Measurements from ENCODE around the gene EYA3. TPM values are rescaled to one million over a fixed set of nuclear protein-coding genes. Genes with fewer than 3 reads are reported as not detected.

The EYA3 gene
- total RNA-seq, 4 donors from 2014 or later, result 13.8 to 21.9 (median 15.8) TPM

DNA sequence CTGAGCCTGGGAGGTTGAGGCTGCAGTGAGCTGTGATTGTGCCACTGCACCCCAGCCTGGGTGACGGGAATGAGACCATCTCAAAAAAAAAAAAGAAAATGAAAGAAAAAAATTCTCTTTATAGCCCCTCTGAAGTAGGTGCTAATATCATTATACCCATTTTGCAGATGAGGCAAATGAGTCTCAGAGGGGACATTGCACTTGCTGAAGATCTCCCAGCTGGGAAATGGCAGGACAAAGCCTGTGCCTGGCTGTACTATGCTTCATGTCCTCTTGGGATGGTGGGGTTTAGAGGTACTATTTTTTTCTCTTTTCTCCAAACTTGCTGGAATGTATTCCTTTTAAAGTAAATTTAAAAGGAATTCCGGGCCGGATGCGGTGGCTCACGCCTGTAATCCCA is 152.0 kb downstream of the EYA3 start:
- H3K4me1 ChIP-seq, result peaks cover 0 to 12% (median 0%) of the 10 kb centered on the region in 3 donors
- TF ChIP-seq POLR2A (IDR thresholded peaks at IDR 0.05), result no peak
- no peak for TF ChIP-seq CTCF (IDR thresholded peaks at IDR 0.05)
- DNase-seq, result no peak
- H3K4me3 ChIP-seq, result no peak overlapping the region
- intact Hi-C loops (cut with DNase I), result no loop called here
- H3K9me3 ChIP-seq, result no peaks in the 10 kb centered on the region
- H3K27me3 ChIP-seq, result peaks cover 0 to 28% (median 0%) of the 10 kb centered on the region in 4 donors
- no peaks in the 10 kb centered on the region for H3K36me3 ChIP-seq
- no peak overlapping the region for H3K27ac ChIP-seq
- 83 to 90% methylated on average over 4 to 5 of the region's 5 CpGs for WGBS, 2 donors

- 49 to 66% methylated on average over 8 of the region's 8 CpGs for whole genome bisulfite sequencing, 2 donors
- H3K36me3 ChIP-seq, result no peaks in the 10 kb centered on the region
- intact Hi-C loops (cut with DNase I), result no loop called here
- TF ChIP-seq POLR2A (IDR thresholded peaks at IDR 0.05) (no peak), CTCF (IDR thresholded peaks at IDR 0.05) (no peak)
- no peak for DNase-seq
- H3K27ac ChIP-seq, result no peak overlapping the region
- H3K4me3 ChIP-seq, result peak overlapping the region in 1 of 4 donors; percentile 47
- H3K4me1 ChIP-seq, result peaks cover 0 to 12% (median 0%) of the 10 kb centered on the region in 3 donors
- no peaks in the 10 kb centered on the region for H3K9me3 ChIP-seq
- peaks cover 0 to 28% (median 0%) of the 10 kb centered on the region in 4 donors for H3K27me3 ChIP-seq
Observed at GRCh38 chr1:27935721-27936120, 152.7 kb downstream of the EYA3 start.

GRCh38 chr1:27934818-27935549 is 153.4 kb downstream of the EYA3 start, which contains the start of gene SMPDL3B:
TSS of gene SMPDL3B (plus strand) at chr1:27935000. CDS start at chr1:27935184, 184 bp downstream.
- intact Hi-C loops (cut with DNase I), result no loop called here
- no peak within 1 kb of the TSS for H3K27ac ChIP-seq
- no peaks in the 10 kb centered on the region for H3K36me3 ChIP-seq
- peaks cover 0 to 12% (median 0%) of the 10 kb centered on the region in 3 donors for H3K4me1 ChIP-seq
- DNase-seq, result no peak
- H3K9me3 ChIP-seq, result no peaks in the 10 kb centered on the region
- peak within 1 kb of the TSS; percentile 8 to 47 (median 29) for H3K4me3 ChIP-seq
- TF ChIP-seq CTCF (IDR thresholded peaks at IDR 0.05) (peak in 3 of 6 experiments; percentile 14 to 21 (median 14)), POLR2A (IDR thresholded peaks at IDR 0.05) (no peak)
- peaks cover 0 to 28% (median 0%) of the 10 kb centered on the region in 4 donors for H3K27me3 ChIP-seq
- WGBS, 2 donors, result 2 to 9% methylated on average over 9 to 12 of the region's 16 CpGs

- intact Hi-C loops (cut with DNase I), result no loop called here
- no peaks in the 10 kb centered on the region for H3K36me3 ChIP-seq
- DNase-seq, result no peak
- H3K27ac ChIP-seq, result no peak overlapping the region
- H3K27me3 ChIP-seq, result peaks cover 0 to 28% (median 0%) of the 10 kb centered on the region in 4 donors
- H3K4me1 ChIP-seq, result peaks cover 0 to 19% (median 0%) of the 10 kb centered on the region in 3 donors
- no peak overlapping the region for H3K4me3 ChIP-seq
- no peak for TF ChIP-seq POLR2A (IDR thresholded peaks at IDR 0.05)
- TF ChIP-seq CTCF (IDR thresholded peaks at IDR 0.05), result no peak
- WGBS, 2 donors, result 76 to 79% methylated on average over 4 of the region's 4 CpGs
- H3K9me3 ChIP-seq, result no peaks in the 10 kb centered on the region
Observed at GRCh38 chr1:27931759-27932158, 156.7 kb downstream of the EYA3 start.

DNA sequence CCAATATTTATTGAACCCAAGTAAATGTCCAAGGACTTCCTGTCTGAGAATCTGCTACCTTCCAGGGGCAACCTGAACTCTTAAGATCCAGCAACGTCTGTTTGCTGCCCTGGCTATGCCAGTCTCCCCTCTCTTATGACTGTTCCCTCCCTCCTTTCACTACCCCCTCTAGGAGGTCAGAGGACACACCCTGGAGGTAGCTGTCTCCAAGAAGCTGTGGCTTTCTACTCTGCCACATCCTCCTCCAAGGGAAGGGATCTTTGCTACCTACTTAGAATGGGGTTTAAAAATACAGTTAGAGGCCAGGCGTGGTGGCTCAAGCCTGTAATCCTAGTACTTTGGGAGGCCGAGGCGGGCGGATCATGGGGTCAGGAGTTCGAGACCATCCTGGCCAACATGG is 157.2 kb downstream of the EYA3 start:
- Histone ChIP-seq H3K9me3 (no peaks in the 10 kb centered on the region), H3K4me3 (no peak overlapping the region), H3K36me3 (no peaks in the 10 kb centered on the region), H3K27ac (no peak overlapping the region), H3K27me3 (peaks cover 0 to 22% (median 0%) of the 10 kb centered on the region in 4 donors), H3K4me1 (peaks cover 0 to 19% (median 0%) of the 10 kb centered on the region in 3 donors)
- TF ChIP-seq CTCF (IDR thresholded peaks at IDR 0.05) (no peak), POLR2A (IDR thresholded peaks at IDR 0.05) (no peak)
- no peak for DNase-seq
- WGBS, 2 donors, result 75 to 94% methylated on average over 1 to 6 of the region's 6 CpGs
- intact Hi-C loops (cut with DNase I), result no loop called here

All from esophagus squamous epithelium (tissue), 5 donors.